Measurements from ENCODE around the gene P2RY12.

P2RY12 gene

DNA sequence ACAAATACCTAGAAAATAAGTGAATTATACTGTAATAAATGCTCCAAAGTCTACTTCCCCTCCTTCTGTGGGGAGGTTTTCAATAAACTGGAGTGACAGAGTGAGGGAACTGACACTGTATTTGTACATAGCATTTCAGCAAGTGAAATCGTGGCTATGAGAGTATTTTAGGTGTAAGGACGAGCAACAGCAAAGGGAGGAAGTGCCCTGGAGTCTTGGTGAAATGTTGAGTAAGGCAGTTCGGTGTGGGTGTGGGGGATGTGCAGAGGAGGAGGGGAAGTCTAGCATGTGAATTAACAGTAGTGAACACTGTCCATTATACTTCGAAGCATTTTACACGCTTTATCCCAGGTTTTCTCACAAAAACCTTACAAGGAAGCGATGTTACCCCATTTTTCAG, 37.1 kb downstream of the P2RY12 start:
- TF ChIP-seq, protein P1, sequence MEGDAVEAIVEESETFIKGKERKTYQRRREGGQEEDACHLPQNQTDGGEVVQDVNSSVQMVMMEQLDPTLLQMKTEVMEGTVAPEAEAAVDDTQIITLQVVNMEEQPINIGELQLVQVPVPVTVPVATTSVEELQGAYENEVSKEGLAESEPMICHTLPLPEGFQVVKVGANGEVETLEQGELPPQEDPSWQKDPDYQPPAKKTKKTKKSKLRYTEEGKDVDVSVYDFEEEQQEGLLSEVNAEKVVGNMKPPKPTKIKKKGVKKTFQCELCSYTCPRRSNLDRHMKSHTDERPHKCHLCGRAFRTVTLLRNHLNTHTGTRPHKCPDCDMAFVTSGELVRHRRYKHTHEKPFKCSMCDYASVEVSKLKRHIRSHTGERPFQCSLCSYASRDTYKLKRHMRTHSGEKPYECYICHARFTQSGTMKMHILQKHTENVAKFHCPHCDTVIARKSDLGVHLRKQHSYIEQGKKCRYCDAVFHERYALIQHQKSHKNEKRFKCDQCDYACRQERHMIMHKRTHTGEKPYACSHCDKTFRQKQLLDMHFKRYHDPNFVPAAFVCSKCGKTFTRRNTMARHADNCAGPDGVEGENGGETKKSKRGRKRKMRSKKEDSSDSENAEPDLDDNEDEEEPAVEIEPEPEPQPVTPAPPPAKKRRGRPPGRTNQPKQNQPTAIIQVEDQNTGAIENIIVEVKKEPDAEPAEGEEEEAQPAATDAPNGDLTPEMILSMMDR (IDR thresholded peaks at IDR 0.05; ENCODE audit: control insufficient read depth, insufficient read depth, low read depth, low read length, missing control alignments), result no peak
- DNase-seq (ENCODE audit: low read depth), result no peak
- H3K4me3 ChIP-seq (ENCODE audit: control insufficient read depth, low read depth, low read length), result no peak overlapping the region

DNA sequence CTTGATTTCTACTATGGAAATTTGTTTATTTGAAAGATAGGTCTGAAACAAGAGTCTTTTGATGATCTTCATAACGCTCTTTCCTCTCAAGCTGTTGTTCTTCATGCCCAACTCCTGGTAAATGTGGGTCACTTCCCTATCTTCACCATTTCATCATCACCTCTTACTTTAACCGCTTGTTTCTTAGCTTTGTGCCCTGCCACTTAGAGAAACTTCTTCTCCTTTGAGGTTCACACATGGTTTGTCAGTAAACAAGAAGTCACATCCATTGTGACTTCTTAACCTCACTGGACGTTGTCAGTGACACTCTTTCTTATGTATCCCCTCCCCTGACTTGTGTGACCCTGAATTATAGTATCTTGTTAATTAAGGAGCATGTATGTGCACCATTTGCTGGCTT, 38.3 kb downstream of the P2RY12 start:
- TF ChIP-seq, protein P1 (IDR thresholded peaks at IDR 0.05; ENCODE audit: control insufficient read depth, insufficient read depth, low read depth, low read length, missing control alignments), result no peak
- DNase-seq (ENCODE audit: low read depth), result no peak

DNA sequence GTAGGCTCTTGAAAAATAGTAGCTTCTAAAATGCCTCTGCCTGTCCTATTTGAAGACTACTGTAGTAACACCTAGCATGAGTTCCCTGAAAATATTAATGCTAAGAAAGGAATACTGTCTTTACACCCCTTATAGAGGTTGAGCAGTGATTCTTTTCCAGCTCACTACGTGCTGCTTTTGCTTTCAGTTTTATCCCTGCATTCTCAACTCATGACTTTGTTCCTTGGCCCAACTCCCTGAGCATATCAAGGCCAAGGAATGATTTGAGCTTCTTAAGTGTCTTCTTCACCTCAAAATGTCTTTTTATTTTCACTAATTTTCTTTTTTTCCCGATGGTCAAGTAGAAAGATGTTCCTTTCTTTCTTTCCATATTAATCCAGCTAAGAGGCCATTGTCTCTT, 38.7 kb downstream of the P2RY12 start:
- TF ChIP-seq, protein P1 (IDR thresholded peaks at IDR 0.05; ENCODE audit: control insufficient read depth, insufficient read depth, low read depth, low read length, missing control alignments), result no peak
- peak; percentile 34 for DNase-seq (ENCODE audit: low read depth)
- H3K4me3 ChIP-seq (ENCODE audit: control insufficient read depth, low read depth, low read length), result no peak overlapping the region

More for the DNA sequence above, 38.3 kb downstream of the P2RY12 start:
- H3K4me3 ChIP-seq (ENCODE audit: control insufficient read depth, low read depth, low read length), result no peak overlapping the region

DNA sequence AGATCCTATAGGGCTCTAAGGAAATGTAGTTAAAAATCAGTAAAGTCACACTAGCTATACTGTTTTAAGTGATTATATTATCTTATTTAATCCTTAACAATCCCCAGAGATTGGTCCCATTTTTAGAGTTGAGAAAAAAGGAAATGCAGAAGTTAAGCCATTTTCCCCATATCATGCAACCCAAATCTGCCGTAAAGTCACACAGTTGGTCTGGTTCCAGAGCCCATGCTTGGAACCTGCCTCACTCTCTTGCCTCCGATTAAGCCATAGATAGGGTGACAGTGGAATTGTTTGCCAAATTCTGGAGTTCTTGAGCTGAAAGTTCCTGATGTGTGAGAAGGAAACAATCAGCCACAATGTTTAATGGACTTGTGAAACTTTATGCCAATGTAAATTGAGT, 52.9 kb downstream of the P2RY12 start:
- no peak overlapping the region for H3K4me3 ChIP-seq (ENCODE audit: control insufficient read depth, low read depth, low read length)
- TF ChIP-seq, protein P1 (IDR thresholded peaks at IDR 0.05; ENCODE audit: control insufficient read depth, insufficient read depth, low read depth, low read length, missing control alignments), result no peak
- no peak for DNase-seq (ENCODE audit: low read depth)

DNA sequence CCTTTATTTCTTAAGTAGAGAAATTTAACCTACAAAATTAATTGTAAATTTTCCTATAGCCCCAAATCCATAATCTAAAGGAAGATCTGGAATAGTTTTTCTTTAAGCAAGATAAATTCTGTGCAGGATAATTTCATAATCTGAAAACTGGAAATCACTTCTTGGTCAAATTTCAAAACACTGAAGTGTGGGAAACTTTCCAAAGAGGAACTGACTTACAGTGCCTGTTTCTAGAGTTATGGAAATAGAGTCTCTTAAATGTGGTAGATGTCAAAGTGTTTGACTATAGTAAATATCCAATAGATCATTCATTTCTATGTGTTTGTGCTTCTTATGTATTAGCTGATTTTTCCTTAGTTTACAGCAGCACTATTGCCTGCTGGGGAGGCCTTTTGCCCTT, 53.7 kb downstream of the P2RY12 start:
- no peak for DNase-seq (ENCODE audit: low read depth)
- TF ChIP-seq, protein P1 (IDR thresholded peaks at IDR 0.05; ENCODE audit: control insufficient read depth, insufficient read depth, low read depth, low read length, missing control alignments), result no peak
- no peak overlapping the region for H3K4me3 ChIP-seq (ENCODE audit: control insufficient read depth, low read depth, low read length)

DNA sequence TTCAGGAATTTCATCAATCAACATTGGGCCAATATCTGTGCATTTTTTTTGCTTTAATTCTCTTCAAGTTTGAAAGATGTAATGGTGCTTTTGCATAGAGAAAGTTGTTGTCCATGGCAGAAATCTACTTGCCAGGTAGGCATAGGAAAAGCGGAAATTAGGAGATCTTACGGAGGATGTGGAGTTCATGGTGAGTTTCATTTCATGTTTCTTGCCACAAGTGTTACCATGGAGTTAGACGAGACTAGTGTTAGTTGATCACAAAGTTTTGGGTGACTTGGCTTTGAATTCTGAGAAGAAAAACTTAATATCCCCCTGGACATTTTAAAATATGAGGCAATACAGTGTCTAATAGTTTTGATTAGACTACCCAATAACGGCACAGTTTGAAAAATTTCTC, 54.2 kb downstream of the P2RY12 start:
- no peak overlapping the region for H3K4me3 ChIP-seq (ENCODE audit: control insufficient read depth, low read depth, low read length)
- TF ChIP-seq, protein P1 (IDR thresholded peaks at IDR 0.05; ENCODE audit: control insufficient read depth, insufficient read depth, low read depth, low read length, missing control alignments), result no peak
- DNase-seq (ENCODE audit: low read depth), result no peak

DNA sequence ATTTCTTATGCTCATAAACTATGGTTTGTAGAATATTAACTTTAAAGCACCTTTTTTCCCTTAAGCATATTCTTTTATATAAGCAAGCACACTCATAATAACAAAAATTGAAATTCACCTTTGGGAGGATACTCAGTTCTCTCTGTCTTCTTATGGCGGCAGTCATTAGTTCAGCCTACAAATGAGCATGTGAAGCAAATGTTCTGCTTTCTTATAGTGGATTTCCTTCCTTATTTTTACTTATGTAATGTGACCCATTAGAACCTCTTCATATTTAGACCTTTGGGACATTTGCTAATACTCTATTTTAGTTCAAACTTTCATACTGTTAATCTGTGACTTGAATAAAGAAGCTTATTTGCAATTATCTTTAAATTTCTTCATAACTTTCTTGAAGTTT, 55.2 kb downstream of the P2RY12 start, which contains the start of gene P2RY13:
TSS of gene P2RY13 (minus strand) at position 187 of the 400 bp plus-strand sequence. CDS start at position 166, 21 bp downstream.
- no peak within 1 kb of the TSS for H3K4me3 ChIP-seq (ENCODE audit: control insufficient read depth, low read depth, low read length)
- DNase-seq (ENCODE audit: low read depth), result no peak
- TF ChIP-seq, protein P1 (IDR thresholded peaks at IDR 0.05; ENCODE audit: control insufficient read depth, insufficient read depth, low read depth, low read length, missing control alignments), result no peak
